ENCODE measurements around the gene PCOLCE2. TPM values are rescaled to one million over a fixed set of nuclear protein-coding genes. Genes with fewer than 3 reads are reported as not detected.

Gene PCOLCE2
- total and polyA plus RNA-seq, 3 donors from 2014 or later = 10.7 to 15.4 (median 14.4) TPM

- Histone ChIP-seq H3K4me1 (no peaks in the 10 kb centered on the region), H3K4me3 (no peak overlapping the region), H3K9me3 (no peaks in the 10 kb centered on the region), H3K27ac (no peak overlapping the region), H3K36me3 (ENCODE audit: low read depth, missing control alignments) (no peaks in the 10 kb centered on the region), H3K27me3 (no peaks in the 10 kb centered on the region)
- 61 to 78% methylated on average over 1 of the region's 1 CpG for WGBS, 2 donors
- intact Hi-C loops (cut with DNase I; ENCODE audit: low total_unique reads) = no loop called here
- no peak for TF ChIP-seq CTCF (IDR thresholded peaks at IDR 0.05)
- TF ChIP-seq POLR2A (IDR thresholded peaks at IDR 0.05) = no peak
- no peak for DNase-seq
Measured at GRCh38 chr3:142787719-142788118, 101.2 kb downstream of the PCOLCE2 start.

- TF ChIP-seq POLR2A (IDR thresholded peaks at IDR 0.05) (no peak), CTCF (IDR thresholded peaks at IDR 0.05) (no peak)
- Histone ChIP-seq H3K9me3 (no peaks in the 10 kb centered on the region), H3K4me3 (no peak overlapping the region), H3K27ac (no peak overlapping the region), H3K36me3 (ENCODE audit: low read depth, missing control alignments) (no peaks in the 10 kb centered on the region), H3K27me3 (no peaks in the 10 kb centered on the region), H3K4me1 (no peaks in the 10 kb centered on the region)
- intact Hi-C loops (cut with DNase I; ENCODE audit: low total_unique reads) = no loop called here
- DNase-seq = no peak
- WGBS, 2 donors = 72 to 78% methylated on average over 4 of the region's 4 CpGs
Measured at GRCh38 chr3:142785996-142786395, 102.9 kb downstream of the PCOLCE2 start.

GRCh38 chr3:142784228-142784627, 104.7 kb downstream of the PCOLCE2 start:
- no peak overlapping the region for H3K4me3 ChIP-seq
- no peaks in the 10 kb centered on the region for H3K9me3 ChIP-seq
- intact Hi-C loops (cut with DNase I; ENCODE audit: low total_unique reads) = no loop called here
- no peaks in the 10 kb centered on the region for H3K27me3 ChIP-seq
- no peak for DNase-seq
- H3K27ac ChIP-seq = no peak overlapping the region
- no peak for TF ChIP-seq POLR2A (IDR thresholded peaks at IDR 0.05)
- TF ChIP-seq CTCF (IDR thresholded peaks at IDR 0.05) = no peak
- 25 to 49% methylated on average over 1 of the region's 1 CpG for WGBS, 2 donors
- H3K36me3 ChIP-seq (ENCODE audit: low read depth, missing control alignments) = no peaks in the 10 kb centered on the region
- H3K4me1 ChIP-seq = no peaks in the 10 kb centered on the region

GRCh38 chr3:142782616-142783015, 106.3 kb downstream of the PCOLCE2 start:
- Histone ChIP-seq H3K27me3 (no peaks in the 10 kb centered on the region), H3K27ac (no peak overlapping the region), H3K4me3 (no peak overlapping the region), H3K4me1 (no peaks in the 10 kb centered on the region), H3K9me3 (no peaks in the 10 kb centered on the region), H3K36me3 (ENCODE audit: low read depth, missing control alignments) (no peaks in the 10 kb centered on the region)
- intact Hi-C loops (cut with DNase I; ENCODE audit: low total_unique reads) = no loop called here
- TF ChIP-seq CTCF (IDR thresholded peaks at IDR 0.05) (no peak), POLR2A (IDR thresholded peaks at IDR 0.05) (no peak)
- WGBS, 2 donors = 83 to 89% methylated on average over 2 of the region's 2 CpGs
- DNase-seq = no peak

- Histone ChIP-seq H3K4me3 (no peak overlapping the region), H3K36me3 (ENCODE audit: low read depth, missing control alignments) (no peaks in the 10 kb centered on the region), H3K27ac (no peak overlapping the region), H3K9me3 (no peaks in the 10 kb centered on the region), H3K27me3 (no peaks in the 10 kb centered on the region), H3K4me1 (no peaks in the 10 kb centered on the region)
- TF ChIP-seq CTCF (IDR thresholded peaks at IDR 0.05) = no peak
- no peak for TF ChIP-seq POLR2A (IDR thresholded peaks at IDR 0.05)
- no peak for DNase-seq
- intact Hi-C loops (cut with DNase I; ENCODE audit: low total_unique reads) = no loop called here
Measured at GRCh38 chr3:142779591-142779990, 109.3 kb downstream of the PCOLCE2 start.

All from testis (tissue), 3 donors.